Suprapubic skin (tissue), 3 donors: ENCODE data around the gene NFIA.

Source experiments
- POLR2A ChIP-seq, 2 donors: fragments of 450-650 bp; IDR thresholded peaks; one replicate each; pipeline ENCODE4 v1.6.1; 2017; ENCODE audit warnings: antibody characterized with exemption in 2 of 2, mild to moderate bottlenecking in 2 of 2, moderate library complexity in 2 of 2
- TF ChIP-seq, protein P1 (sequence below), 2 donors: fragments of 200-600 bp in 1 of 2; fragments of 450-650 bp in 1 of 2; sonication (generic) in 1 of 2; IDR thresholded peaks; one replicate each; pipeline ENCODE4 v1.5.1; 2016 to 2019; ENCODE audit warnings: antibody characterized with exemption in 2 of 2, mild to moderate bottlenecking in 1 of 2, moderate library complexity in 1 of 2

DNA sequence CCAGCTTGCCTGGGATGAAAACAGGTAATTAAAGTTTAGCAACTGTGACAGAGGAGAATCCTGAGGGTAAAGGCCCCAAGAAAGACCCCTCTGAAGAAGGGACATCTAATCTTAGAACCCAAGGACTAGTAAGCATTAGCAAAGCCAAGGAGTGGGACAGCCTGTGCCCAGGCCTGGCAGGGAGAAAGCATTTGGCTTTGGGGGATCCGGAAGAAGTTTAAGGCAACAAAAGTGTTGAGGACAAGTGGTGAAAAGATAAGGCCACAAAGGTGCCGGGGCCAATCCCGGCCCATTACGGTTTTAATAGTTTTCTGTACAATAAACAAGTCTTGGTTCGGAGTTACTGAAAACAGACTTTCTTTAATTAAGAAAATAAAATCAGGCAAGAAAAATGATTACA, 367.0 kb downstream of the NFIA start:
- TF ChIP-seq, protein P1, sequence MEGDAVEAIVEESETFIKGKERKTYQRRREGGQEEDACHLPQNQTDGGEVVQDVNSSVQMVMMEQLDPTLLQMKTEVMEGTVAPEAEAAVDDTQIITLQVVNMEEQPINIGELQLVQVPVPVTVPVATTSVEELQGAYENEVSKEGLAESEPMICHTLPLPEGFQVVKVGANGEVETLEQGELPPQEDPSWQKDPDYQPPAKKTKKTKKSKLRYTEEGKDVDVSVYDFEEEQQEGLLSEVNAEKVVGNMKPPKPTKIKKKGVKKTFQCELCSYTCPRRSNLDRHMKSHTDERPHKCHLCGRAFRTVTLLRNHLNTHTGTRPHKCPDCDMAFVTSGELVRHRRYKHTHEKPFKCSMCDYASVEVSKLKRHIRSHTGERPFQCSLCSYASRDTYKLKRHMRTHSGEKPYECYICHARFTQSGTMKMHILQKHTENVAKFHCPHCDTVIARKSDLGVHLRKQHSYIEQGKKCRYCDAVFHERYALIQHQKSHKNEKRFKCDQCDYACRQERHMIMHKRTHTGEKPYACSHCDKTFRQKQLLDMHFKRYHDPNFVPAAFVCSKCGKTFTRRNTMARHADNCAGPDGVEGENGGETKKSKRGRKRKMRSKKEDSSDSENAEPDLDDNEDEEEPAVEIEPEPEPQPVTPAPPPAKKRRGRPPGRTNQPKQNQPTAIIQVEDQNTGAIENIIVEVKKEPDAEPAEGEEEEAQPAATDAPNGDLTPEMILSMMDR (IDR thresholded peaks at IDR 0.05) = no peak
- no peak for TF ChIP-seq POLR2A (IDR thresholded peaks at IDR 0.05)
